HG02571 (cell line): ENCODE data around the gene LIAS.
"Not testable (repeated sequence)": the region's sequence is repeated elsewhere in the genome, so short reads cannot be mapped to it uniquely, and the experiment has no call there.

Experiments used
- ATAC-seq: cut with Tn5 transposase; IDR thresholded peaks from one replicate; pipeline ENCODE4 v1.9.1; 2021; ENCODE audit warnings: mild to moderate bottlenecking, moderate library complexity; ENCODE audit not compliant: unreplicated experiment

LIAS gene

DNA sequence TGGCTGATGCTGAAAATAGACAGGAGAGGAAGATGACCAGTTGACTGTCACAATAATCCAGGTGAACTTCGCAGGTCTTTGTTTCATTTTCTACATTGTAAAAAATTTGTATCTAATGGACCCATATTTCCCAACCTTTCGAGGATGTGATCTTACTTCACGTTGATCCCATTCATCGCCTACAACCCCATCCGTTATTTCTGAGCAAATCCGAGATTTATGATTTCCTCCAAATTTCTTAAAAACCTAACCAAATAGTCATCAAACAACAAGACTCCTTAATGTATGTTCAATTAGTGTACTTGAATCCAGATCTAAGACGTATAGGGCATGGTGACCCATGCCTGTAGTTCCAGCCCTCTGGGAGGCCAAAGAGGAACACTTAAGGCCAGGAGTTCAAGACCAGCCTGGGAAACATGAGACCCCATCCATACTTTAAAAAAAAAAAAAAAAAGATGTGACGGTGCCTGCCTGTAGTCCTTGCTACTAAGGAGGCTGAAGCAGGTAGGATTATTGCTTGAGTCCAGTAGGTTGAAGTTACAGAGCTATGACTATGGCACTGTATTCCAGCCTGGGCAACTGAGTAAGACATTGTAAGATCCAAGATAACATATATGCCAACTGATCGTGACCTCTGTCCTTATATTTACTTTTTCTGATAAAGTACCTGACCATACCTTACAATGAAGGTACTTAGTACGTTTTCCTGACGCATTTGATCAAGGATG lies 5.8 kb upstream of the LIAS start:
- ATAC-seq = no peak

- no peak for ATAC-seq
Observed at GRCh38 chr4:39453738-39454137, 5.1 kb upstream of the LIAS start.

DNA sequence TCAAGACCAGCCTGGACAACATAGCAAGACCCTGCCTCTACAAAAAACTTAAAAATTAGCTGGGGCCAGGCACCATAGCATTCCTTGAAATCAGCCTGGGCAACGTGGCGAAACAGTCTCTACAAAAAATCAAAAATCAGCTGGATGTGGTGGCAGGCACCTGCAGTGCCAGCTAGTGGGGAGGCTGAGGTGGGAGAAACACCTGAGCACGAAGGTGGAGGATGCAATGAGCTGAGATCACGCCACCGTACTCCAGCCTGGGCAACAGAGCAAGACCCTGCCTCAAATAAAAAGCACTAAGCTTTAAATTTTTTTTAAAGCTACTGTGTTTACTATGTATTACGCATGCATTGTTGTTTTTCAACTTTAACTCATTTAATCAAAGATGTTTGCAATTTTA lies 3.4 kb upstream of the LIAS start:
- no peak for ATAC-seq

DNA sequence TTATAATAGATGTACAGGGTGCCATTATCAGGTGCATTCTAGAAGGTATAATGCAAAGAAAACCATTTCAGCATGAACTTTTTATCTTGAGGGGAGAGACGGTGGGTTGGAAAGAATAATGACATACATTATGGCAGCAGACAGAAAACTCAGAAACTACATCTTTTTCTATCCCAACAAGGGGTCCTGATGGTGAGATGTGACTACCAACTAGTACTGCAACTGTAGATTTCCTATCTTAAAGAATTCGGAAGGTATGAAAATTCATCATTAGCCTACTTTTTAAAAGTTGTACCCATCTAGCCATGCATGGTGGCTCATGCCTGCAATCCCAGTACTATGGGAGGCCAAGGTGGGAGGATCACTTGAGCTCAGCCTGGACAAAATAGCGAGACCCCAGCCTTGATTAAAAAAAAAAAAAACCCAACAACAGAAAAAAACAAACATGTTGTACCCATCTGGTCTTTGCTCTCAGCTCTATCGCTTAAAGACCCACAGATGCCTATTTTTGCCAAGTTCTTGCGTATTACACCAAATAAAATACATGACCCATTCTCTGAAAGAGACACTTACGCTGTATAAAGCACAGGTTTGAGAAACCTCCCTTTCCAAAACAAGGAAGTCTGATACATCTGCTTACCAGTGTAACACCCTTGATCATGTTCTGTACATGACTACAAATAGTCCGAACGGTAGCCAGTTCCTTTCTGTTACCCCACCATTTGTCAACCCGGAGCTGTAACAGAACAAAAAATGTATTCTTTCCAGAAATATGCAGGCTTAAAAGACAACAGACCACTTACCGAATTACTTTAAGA lies 1.7 kb upstream of the LIAS start:
- no peak for ATAC-seq

- ATAC-seq = not testable (repeated sequence)
Observed at GRCh38 chr4:39458161-39458504, 723 bp upstream of the LIAS start.

GRCh38 chr4:39464886-39465501 lies 6.1 kb downstream of the LIAS start:
- no peak for ATAC-seq

- no peak for ATAC-seq
Observed at GRCh38 chr4:39466747-39467146, 7.9 kb downstream of the LIAS start.

- no peak for ATAC-seq
Observed at GRCh38 chr4:39467464-39467863, 8.6 kb downstream of the LIAS start.

- peak; percentile 80 for ATAC-seq
Observed at GRCh38 chr4:39469429-39470077, 10.7 kb downstream of the LIAS start.

DNA sequence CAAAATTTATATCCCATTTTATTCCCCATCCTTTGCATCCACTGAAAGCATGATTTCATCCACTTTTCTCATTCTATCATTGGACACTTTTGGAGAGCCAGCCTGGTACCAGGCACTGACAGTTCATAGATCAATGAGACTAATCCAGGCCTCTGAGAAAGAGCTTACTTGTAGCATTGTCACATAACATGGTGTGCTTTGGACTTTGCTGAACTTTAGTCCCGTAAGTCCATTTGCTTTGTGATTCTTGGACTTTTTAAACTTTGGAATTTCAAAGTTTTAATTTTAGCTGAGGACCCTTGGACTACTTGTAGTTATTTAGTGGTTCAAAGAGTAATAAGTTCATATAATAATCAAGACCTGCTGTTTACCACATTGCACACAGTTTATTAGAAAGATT lies 11.5 kb downstream of the LIAS start:
- no peak for ATAC-seq

DNA sequence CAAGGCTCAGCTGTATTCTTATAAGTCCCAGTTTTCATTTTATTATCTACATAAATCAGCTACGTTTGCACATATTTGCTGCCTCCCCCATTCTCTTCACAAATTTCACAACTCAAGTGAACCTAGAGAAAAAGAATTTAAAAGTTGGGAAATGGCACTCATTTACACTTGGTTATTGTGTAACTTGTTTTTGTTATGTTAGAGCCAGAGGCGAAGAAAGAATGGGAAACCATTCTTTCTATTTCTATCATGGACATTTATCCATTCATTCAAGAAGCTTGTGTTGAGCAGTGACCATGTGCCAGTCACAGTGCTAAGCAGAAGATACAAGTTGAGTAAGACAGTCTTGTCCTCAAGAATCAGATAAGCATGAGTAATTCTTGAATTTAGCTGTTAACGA lies 13.5 kb downstream of the LIAS start:
- ATAC-seq = no peak

DNA sequence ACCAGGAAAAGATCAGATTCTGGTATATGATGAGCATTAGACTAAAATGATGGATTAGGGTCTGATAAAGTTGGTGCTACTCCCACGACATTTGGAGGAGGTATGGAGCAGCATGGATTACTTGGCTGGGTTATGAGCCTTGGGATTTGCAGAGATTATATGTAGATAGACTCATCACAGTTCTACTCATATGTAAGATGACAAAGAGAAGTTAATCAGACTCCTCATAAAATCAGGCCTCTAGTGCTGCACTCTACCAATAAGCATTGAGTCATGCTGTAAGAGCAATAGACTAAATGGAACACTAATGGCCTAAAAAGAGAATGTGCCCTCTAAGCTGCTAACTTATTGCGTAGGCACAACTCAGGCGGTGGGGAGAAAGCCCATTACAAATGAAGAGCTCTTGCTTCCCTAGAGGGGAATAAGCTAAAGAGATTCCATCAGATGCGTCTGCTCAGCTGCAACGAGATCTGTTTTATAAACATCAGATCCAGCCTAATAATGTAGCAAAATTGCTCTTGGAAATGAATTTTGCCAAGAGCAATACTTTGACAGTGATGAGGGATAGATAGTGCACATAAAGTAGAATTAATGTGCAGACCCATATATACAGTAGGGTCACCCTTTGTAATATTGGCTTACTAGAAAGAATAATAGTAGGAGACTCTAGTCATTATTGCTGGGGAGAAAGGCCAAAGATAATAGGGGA lies 17.5 kb downstream of the LIAS start:
- no peak for ATAC-seq

DNA sequence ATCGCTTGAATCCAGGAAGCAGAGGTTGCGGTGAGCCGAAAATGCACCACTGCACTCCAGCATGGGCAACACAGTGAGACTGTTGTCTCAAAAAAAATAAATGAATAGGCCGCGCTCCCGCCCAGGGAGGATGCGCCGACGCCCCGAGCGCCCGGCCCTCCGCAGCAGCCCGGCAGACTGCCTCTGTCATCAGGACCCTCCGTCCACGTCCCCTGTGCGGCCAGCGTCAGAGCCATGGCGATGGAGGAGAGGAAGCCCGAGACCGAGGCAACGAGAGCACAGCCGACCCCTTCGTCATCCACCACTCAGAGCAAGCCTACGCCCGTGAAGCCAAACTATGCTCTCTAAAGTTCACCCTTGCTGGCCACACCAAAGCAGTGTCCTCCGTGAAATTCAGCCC lies 21.4 kb downstream of the LIAS start:
- ATAC-seq = no peak

DNA sequence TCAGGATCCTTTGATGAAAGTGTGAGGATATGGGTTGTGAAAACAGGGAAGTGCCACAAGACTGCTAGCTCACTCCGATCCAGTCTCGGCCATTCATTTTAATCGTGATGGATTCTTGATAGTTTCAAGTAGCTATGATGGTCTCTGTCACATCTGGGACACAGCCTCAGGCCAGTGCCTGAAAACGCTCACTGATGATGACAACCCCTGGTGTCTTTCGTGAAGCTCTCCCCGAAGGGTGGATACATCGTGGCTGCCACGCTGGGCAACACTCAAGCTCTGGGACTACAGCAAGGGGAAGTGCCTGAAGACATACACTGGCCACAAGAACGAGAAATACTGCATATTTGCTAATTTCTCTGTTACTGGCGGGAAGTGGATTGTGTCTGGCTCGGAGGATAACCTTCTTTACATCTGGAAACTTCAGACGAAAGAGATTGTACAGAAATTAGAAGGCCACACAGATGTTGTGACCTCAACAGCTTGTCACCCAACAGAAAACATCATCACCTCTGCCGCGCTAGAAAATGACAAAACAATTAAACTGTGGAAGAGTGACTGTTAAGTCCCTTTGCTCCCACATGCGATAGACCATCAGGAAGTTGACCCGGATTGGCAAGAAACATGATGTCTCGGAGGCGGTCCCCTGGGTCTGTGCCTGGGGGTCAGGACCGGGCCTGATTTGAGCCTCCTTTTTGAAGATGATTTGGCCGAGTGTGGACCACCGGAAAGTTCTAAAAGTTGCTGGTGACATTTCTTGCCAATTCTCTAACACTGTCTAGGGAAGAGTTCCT lies 22.2 kb downstream of the LIAS start:
- no peak for ATAC-seq

DNA sequence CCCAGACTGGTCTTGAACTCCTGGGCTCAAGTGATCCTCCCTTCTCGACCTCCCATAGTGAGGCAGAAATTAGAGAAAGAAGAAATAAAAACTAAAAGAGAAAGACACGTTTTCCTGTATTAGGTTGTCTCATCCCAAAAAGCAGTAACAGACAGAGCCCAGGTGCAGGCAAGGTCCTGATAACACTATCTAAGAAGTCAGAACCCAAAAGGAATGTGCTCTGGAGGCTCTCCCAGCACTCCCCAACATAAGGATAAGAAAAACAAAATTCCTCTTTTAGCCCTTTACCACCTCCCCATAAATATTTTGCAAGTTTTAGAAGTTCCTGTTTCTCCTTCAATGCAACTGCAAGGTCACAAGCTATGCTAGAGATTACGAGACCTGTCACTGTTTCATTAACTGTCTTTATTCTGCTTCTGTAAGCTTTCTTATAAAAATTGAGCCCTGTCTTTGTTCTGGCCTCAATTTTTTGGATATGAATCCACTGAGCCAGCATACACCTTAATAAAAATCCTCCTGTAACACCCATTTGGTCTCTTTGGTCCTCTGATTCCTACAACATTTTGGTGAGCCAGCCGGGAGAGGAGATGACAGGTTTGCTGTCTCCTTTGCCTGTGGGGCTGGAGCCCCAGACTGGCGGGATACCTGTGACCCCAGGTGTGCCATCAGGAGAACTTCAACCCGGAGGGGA lies 25.9 kb downstream of the LIAS start:
- ATAC-seq = no peak

GRCh38 chr4:39486221-39486804 lies 27.5 kb downstream of the LIAS start:
- no peak for ATAC-seq

GRCh38 chr4:39490322-39490721 lies 31.5 kb downstream of the LIAS start:
- no peak for ATAC-seq

DNA sequence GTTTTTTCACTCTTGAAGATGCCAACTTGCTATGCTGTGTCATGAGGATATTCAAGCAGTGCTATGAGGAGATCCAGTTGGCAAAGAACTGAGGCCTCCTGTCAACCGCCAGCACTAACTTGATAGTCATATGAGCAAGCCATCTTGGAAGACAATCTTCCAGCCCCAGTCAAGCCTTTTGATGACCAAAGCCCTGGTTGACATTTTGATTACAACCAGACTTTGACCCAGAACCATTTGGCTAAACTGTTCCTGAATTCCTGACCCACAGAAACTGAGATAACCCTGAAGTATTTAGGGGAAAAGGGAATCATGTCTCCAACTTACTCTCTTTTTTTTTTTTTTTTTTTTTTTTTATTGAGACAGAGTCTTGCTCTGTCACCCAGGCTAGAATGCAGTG lies 35.5 kb downstream of the LIAS start:
- ATAC-seq = no peak
